HPDE6-E6E7 (cell line): ENCODE measurements around the gene OSBP2.

Experiments
- DNase-seq: peaks from one replicate; pipeline ENCODE4 v3.0.0; 2011; ENCODE audit warnings: missing footprints; ENCODE audit errors: extremely low spot score

The OSBP2 gene

DNA sequence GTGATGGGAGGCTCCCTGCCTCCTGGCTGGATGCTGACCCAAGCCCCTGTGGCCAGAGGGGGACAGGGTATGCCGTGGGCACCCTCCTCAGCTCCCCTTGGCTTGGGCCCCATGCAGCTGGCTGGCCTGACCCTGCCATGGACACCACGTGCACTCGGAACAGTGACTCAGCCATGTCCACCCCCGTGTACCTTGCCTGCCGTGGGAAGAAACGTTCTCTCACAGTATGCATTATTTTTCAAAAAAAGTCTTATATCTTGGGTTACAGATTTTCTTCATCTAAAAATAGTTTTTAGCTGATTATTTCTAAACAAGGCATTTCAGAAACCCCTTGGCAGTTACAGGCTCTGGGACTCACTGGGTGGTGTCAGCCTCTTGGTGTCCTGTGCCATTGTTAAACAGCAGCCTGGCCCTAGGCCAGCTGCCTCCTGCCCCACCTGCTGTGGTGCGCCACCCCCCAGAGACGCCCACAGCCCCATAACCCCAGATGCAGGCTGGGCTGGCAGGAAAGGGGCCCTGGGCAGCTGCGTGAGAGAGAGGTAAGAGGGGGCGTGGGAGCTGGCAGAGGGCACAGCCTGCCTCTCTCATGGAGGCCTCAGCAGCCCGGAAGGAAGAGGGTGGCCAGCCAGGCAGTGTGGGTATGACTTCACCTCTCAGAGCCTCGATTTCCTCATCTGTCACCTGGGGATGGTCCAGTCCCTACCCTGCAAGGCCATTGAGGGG, 174.2 kb downstream of the OSBP2 start:
- DNase-seq = no peak

DNA sequence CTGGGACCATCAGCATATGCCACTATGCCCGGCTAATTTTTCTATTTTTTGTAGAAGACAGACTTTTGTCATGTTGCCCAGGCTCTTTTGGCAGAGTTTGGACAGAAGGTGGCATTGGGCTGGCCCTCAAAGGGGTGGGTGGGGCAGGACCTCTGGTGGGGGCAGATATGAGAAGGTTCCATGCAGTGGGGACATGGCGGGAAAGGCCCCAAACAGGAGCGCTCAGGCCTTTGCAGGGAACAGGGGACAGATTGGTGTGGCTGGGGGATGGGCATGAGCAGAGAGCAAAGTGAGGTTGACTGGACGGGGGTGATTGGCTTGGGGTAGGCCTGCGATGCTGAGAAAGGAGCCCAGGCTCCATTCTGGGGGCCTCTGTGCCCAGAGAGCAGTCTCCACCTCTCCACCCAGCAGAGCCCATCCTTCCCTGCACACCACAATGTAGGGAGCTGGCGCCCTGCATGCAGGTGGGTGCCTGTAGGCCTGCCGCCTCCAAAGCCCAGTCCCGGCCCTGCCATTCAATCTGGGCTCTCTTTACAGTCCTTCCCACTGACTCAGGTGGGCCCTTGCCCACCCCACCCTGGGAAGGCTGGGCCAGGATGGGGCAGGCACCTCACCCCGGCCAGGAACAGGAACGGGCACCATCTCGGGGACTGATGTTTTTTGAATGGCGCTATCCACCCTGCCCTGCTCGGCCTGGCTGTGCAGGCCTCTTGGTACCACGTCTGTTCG, 175.2 kb downstream of the OSBP2 start:
- DNase-seq = no peak

- DNase-seq = no peak
Measured at GRCh38 chr22:30870451-30871345, 176.0 kb downstream of the OSBP2 start.

GRCh38 chr22:30871391-30872284, 177.0 kb downstream of the OSBP2 start:
- DNase-seq = no peak

GRCh38 chr22:30872285-30873041, 177.8 kb downstream of the OSBP2 start:
- no peak for DNase-seq

DNA sequence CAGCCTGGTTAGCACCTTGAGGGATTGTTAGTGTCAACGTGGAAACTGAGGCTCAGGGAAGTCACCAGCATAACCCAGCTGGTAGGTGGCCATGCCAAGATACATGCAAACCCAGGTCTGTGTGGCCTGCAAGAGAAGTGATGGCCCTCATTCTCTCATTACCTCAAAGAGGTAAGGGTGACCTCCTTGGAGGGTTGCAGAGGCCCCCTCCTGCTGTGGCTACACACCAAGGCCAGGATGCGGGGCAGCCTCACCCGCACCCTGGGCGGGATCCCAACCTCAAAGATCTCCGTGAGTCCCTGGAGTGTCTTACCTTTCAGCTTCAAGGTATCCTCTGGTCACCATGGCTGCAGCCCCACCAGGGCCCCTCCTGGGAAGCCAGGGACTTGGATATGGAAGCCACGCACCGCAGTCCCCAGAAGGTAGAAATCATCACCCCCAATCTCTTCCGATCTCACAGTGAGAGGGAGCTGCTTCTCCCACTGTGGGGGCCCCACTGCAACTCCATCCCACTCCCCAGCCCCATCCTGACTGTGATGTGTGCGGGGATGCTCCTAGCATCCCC, 178.5 kb downstream of the OSBP2 start:
- DNase-seq = no peak

- DNase-seq = no peak
Measured at GRCh38 chr22:30873661-30874060, 179.0 kb downstream of the OSBP2 start.

GRCh38 chr22:30874431-30875370, 180.0 kb downstream of the OSBP2 start:
- no peak for DNase-seq

GRCh38 chr22:30875481-30876215, 181.0 kb downstream of the OSBP2 start:
- DNase-seq = no peak

GRCh38 chr22:30876221-30876751, 181.6 kb downstream of the OSBP2 start:
- DNase-seq = no peak

DNA sequence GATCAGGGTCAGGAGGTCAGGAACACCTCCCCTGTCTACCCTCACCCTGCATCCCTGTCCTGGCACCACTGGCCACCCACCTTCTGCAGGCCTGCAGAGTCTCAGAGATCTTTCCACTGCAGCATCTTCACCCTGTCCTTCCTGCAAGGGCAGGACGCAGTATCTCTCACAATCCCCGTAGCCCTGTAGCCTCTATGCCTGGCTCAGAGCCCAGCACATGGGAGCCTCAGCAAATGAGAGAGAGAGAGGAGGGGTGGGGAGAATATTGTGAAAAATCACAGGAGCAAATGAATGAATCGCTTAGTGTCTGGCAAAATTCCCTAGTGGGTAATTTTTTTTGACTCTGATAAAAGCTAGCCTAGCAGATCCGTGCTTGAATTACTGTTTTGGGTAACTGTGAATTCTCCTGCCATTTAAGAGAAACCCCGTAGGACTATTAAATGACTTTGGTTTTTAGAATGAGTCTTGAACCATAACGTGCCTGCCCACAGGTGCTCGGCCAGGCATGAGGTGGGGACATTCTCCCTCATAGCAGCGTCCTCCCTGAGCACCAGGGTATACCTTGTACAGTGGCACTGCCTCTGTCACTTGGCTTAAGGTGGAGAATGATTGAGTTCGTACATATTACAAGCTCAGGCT, 182.4 kb downstream of the OSBP2 start:
- DNase-seq = no peak

DNA sequence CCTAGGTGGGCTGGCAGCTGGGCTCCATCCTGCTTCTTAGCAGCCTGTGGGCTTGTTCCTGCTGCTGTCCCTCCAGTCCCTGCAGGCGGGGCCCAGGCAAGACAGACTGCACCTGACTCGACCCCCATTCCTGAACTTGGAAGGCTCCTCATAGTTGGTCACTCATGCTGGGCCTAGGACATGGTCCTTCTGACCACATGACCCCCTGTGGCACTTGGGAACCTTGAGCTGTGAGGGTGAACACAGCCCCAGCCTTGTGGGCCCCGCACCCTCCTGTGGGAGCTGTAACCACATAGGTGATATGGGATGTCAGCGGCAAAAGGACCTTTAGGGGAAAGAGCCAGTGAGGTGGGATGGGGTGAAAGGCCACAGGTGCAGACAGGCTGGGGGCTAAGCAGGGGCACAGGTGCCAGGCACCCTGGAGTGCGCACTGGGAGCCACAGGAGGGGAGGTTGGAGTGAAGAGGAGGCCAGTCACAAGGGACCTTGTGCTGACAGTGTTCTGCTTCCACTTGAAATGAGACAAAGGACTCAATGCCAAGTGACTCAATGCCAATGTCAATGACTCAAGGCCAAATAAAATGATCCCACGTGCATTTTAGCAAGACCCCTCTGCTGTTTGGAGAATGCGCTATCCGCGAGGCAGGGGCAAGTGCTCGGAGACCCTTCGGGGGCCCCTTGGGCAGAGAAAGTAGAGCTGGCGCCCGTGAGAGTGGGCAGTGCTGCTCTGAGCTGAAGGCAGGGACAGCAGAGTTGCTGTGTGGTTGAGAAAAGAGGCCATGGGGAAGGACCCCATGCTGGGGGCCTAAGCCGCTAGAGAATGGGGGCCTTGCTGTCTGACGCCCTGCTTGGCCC, 183.2 kb downstream of the OSBP2 start:
- no peak for DNase-seq

- DNase-seq = no peak
Measured at GRCh38 chr22:30878516-30879414, 184.1 kb downstream of the OSBP2 start.

DNA sequence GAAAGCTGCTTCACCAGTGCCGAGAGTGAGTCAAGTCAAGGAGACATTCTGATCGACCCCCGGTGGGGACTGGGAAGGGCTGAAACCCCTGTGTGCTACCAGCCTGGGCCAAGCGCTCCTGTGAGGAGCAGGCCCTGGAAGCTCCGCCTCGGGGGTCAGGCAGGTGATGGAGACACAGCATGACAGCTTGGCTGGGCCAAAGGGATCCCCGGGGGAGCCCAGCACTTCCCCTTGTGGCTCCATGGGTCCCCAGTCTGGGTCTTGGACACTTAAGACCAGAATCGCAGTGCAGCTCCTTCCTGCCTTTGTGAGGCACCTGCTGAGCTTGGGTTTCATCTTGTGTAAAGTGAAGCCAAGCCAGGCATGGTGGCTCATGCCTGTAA, 184.7 kb downstream of the OSBP2 start:
- no peak for DNase-seq

GRCh38 chr22:30880181-30880601, 185.5 kb downstream of the OSBP2 start:
- DNase-seq = no peak

GRCh38 chr22:30880847-30881246, 186.2 kb downstream of the OSBP2 start:
- no peak for DNase-seq
